Ishikawa (cell line): ENCODE measurements around the gene SDK1.

Experiments
- CEBPB ChIP-seq: IDR thresholded peaks from 2 replicates; pipeline ENCODE4 v1.6.1; 2012
- CREB1 ChIP-seq: IDR thresholded peaks from 2 replicates; pipeline ENCODE4 v1.6.1; 2012; ENCODE audit warnings: low read depth
- EGR1 ChIP-seq: IDR thresholded peaks from 2 replicates; pipeline ENCODE4 v1.6.1; 2012
- EP300 ChIP-seq: IDR thresholded peaks from 2 replicates; pipeline ENCODE4 v1.6.1; 2012; ENCODE audit warnings: borderline replicate concordance
- FOXM1 ChIP-seq: IDR thresholded peaks from 2 replicates; pipeline ENCODE4 v1.6.1; 2012; ENCODE audit warnings: low read depth, borderline replicate concordance
- MAX ChIP-seq: IDR thresholded peaks from 2 replicates; pipeline ENCODE4 v1.6.1; 2012
- NFIC ChIP-seq: IDR thresholded peaks from 2 replicates; pipeline ENCODE4 v1.6.1; 2012
- RAD21 ChIP-seq: IDR thresholded peaks from 2 replicates; pipeline ENCODE4 v1.6.1; 2012; ENCODE audit warnings: low read depth
- REST ChIP-seq: IDR thresholded peaks from 2 replicates; pipeline ENCODE4 v1.6.1; 2012; ENCODE audit warnings: low read depth, mild to moderate bottlenecking
- TAF1 ChIP-seq: IDR thresholded peaks from 2 replicates; pipeline ENCODE4 v1.6.1; 2012; ENCODE audit warnings: low read depth, mild to moderate bottlenecking
- TCF12 ChIP-seq: IDR thresholded peaks from 2 replicates; pipeline ENCODE4 v1.6.1; 2012; ENCODE audit warnings: low read depth
- TEAD4 ChIP-seq: IDR thresholded peaks from 2 replicates; pipeline ENCODE4 v1.6.1; 2012
- USF1 ChIP-seq: IDR thresholded peaks from 2 replicates; pipeline ENCODE4 v1.6.1; 2012
- YY1 ChIP-seq: IDR thresholded peaks from 2 replicates; pipeline ENCODE4 v1.6.1; 2012; ENCODE audit warnings: low read depth
- ZBTB7A ChIP-seq: IDR thresholded peaks from 2 replicates; pipeline ENCODE4 v1.6.1; 2012; ENCODE audit warnings: low read depth

Gene SDK1

GRCh38 chr7:4143006-4143405 lies 842.0 kb downstream of the SDK1 start:
- TF ChIP-seq NFIC (no peak), TEAD4 (no peak)

- TF ChIP-seq EGR1, result no peak
- TF ChIP-seq NFIC, result no peak
- no peak for TF ChIP-seq EP300
- TF ChIP-seq FOXM1, result no peak
- no peak for TF ChIP-seq TCF12
- TF ChIP-seq CEBPB, result no peak
- TF ChIP-seq YY1, result no peak
- no peak for TF ChIP-seq CREB1
- no peak for TF ChIP-seq MAX
- no peak for TF ChIP-seq RAD21
- TF ChIP-seq TEAD4, result no peak
- no peak for TF ChIP-seq TAF1
- TF ChIP-seq ZBTB7A, result no peak
Observed at GRCh38 chr7:4143511-4144171, 842.6 kb downstream of the SDK1 start.

DNA sequence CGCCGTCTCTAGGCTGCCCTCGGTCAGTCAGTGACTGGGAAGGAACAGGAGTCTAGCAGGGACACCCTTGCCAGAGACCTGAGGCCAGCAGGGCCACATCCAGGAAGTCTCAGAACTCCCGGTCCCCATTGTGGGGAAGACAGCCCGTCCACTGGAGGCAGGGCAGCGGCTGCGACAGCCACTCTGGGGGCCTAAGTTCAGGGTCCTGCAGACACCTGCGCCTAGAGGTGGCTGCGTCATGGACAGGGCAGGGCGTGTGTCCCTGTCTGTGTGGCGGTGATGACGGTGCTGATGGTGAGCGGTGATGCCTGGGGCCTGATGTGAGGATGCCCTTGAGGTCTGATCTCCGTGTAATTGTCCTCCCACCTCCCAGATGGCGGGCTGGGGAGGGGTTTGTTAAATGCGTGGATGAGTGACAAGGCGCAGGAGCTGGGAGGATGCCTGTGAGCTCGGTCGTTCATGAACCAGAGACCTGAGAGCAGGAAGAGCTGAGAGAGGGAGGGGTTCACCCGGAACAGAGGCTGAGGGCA lies 843.2 kb downstream of the SDK1 start:
- TF ChIP-seq YY1 (no peak), TCF12 (no peak), MAX (no peak), REST (no peak), EP300 (no peak), TAF1 (no peak), NFIC (no peak), ZBTB7A (no peak), CEBPB (no peak), RAD21 (no peak)

DNA sequence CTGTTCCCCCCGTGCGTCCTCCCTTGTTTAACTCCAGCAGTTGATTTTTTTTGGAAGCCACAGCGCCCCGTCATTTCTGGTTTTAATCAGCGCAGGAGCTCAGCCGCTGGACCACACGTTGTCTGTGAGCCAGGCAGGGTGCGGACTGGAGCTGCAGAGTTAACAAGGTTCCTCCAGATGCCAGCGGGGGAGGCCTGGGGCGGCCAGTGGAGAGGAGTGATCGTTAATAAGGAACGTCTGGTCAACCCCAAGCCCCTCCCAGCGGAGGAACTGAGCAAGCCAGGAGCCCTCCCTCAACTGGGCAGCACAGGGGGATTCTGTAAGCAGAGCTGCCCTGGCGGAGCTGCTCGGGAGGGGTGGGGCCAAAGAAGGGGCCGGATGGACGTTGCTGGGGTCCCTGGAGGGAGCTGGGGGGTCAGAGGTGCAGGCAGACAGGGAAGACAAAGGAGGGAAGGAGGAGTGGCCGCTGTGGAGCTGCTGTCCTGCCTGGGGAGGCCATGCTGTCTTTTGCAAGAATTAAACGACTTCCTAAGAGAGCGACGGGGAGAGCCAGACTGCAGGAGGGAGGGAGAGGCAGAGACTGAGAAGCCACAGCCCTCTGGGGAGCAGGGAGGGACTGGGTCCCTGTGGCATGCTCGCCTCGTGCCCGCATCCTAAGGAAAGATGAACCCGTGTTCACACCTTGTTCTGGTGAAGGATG lies 843.9 kb downstream of the SDK1 start:
- TF ChIP-seq CREB1, result no peak
- no peak for TF ChIP-seq REST

- TF ChIP-seq RAD21 (no peak), CEBPB (no peak), EP300 (no peak), NFIC (no peak), FOXM1 (no peak), MAX (no peak)
Observed at GRCh38 chr7:4145576-4145975, 844.5 kb downstream of the SDK1 start.

GRCh38 chr7:4147926-4148620 lies 847.0 kb downstream of the SDK1 start:
- TF ChIP-seq ZBTB7A (no peak), REST (no peak), TCF12 (no peak), TEAD4 (no peak), FOXM1 (no peak), EP300 (no peak), MAX (no peak), RAD21 (no peak), CEBPB (no peak), USF1 (no peak), EGR1 (no peak), CREB1 (no peak), NFIC (no peak), TAF1 (no peak), YY1 (no peak)
